IPS-NIHi11 (cell line): ENCODE measurements around the gene ZBTB11.
"Not testable (repeated sequence)": the region's sequence is repeated elsewhere in the genome, so short reads cannot be mapped to it uniquely, and the experiment has no call there.

Experiments
- DNase-seq: peaks from one replicate; pipeline ENCODE4 v3.0.0; 2012; ENCODE audit warnings: mixed read lengths, low spot score

ZBTB11 gene

GRCh38 chr3:101615525-101615924 is 61.4 kb downstream of the ZBTB11 start:
- no peak for DNase-seq

DNA sequence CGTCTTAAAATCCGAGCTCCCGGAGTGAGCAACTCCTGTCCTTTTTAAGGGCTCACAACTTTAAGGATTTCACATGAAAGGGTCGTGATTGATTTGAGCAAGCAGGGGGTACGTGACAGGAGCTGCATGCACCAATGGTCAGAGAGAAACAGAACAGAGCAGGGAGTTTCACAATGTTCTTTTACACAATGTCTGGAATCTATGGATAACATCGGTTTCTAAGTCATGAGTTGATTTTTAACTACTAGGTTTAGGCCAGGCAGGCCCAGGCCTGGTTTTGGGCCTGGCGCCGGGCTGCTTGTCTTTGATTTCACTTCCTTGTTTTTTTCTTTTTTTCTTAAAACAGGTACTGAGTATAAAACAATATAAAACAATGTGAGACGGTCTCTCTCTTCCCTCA is 63.9 kb downstream of the ZBTB11 start:
- not testable (repeated sequence) for DNase-seq

DNA sequence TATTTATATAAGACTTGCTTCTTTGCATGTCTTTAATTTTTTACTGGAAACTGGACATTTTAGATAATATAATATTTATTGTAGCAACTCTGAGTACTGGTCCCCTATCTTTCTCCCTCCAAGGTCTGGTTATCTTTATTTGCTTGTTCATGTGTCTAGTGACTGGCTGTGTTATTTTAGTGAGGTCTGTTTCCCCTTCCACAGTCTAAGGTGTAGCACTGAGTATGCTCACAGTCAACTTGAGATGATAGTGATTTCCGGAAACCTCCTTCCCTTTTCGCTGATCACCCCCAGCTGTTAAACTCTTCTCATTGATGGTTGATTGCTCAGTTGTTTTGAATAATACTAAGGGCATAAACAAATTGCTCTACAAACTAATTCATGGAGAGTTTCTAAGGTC is 65.9 kb downstream of the ZBTB11 start:
- DNase-seq = no peak

- DNase-seq = not testable (repeated sequence)
Measured at GRCh38 chr3:101605398-101605797, 71.5 kb downstream of the ZBTB11 start.

GRCh38 chr3:101603184-101603583 is 73.7 kb downstream of the ZBTB11 start:
- DNase-seq = no peak

GRCh38 chr3:101602731-101603130 is 74.2 kb downstream of the ZBTB11 start:
- no peak for DNase-seq
